GM19395 (cell line): Measurements from ENCODE around the gene HOGA1.

Source experiments
- ATAC-seq: cut with Tn5 transposase; IDR thresholded peaks from one replicate; pipeline ENCODE4 v1.9.1; 2021; ENCODE audit warnings: mild to moderate bottlenecking, moderate library complexity; ENCODE audit not compliant: unreplicated experiment

Gene HOGA1

DNA sequence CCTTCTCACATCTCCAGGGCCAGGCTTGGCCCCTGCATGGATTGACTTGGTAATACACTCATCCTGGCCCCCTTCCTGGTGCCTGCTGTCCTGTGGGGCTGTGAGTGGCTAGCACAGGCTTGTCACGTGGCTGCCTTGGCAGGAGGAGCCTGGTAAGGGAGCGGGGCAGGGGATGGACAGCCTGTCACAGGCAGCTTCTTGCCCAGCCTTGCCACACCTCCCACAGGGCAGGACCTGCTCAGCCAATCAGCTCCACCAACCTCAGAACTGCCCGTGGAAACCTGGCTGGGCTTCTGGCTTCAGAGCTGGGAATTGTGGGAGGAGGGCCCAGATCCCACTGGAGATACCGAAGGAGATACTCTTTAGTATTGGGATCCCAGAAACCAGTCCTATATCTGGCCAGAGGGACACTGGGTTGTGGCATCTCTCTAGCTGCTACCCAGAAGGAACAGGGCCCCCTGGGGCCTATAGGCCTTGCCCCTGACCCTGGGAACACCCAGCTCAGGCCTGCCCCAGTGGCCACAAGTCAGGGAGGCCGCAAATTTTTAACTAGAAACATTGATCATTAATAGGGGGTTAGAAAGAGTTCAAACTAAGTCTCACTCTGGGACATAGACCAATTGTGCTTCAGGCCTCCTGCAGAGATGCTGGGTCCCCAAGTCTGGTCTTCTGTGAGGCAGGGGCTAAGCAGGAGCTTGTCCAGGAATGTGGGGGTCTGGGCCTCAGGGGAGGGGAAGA, at the start of gene HOGA1:
HOGA1 (plus strand) TSS at position 330 of the 738 bp plus-strand sequence; CDS start at position 645, 315 bp downstream.
- peak; percentile 65 for ATAC-seq

- ATAC-seq = no peak
Observed at GRCh38 chr10:97534746-97535367, 49.3 kb upstream of the HOGA1 start.

DNA sequence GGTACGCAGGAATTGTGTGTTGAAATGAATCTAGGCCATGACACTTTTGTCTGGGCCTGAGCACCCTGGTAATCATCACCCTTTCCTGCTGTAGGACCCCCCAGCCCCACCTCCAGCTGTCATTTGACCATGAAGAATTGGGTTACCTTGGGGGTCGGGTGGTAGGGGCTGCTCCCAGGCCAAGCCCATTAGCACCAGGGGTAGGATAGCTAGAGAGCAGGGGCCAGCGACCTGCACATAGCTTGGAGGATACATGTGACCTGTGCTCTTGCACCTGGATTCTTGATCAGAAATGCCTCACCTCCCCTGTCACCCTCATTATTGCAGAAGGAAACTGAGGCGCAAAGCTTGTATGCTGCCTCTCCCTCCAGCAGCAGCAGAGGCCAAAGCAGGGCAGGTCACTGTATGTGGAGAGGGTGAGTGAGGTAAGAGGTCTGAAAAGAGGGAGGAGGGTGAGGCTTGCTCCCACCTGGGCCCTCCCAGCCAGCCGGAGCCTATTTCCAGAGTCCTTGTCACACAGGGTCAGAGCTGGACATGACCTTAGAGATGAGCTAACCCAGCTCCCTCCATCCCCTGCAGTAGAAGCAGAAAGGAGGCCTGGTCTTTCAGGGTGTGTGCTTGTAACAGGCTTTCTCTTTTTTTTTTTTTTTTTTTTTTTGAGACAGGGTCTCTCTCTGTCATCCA, 46.9 kb upstream of the HOGA1 start:
- no peak for ATAC-seq

- no peak for ATAC-seq
Observed at GRCh38 chr10:97538411-97538810, 45.8 kb upstream of the HOGA1 start.

- no peak for ATAC-seq
Observed at GRCh38 chr10:97538839-97539238, 45.4 kb upstream of the HOGA1 start.

GRCh38 chr10:97539523-97540200, 44.5 kb upstream of the HOGA1 start:
- ATAC-seq = no peak

DNA sequence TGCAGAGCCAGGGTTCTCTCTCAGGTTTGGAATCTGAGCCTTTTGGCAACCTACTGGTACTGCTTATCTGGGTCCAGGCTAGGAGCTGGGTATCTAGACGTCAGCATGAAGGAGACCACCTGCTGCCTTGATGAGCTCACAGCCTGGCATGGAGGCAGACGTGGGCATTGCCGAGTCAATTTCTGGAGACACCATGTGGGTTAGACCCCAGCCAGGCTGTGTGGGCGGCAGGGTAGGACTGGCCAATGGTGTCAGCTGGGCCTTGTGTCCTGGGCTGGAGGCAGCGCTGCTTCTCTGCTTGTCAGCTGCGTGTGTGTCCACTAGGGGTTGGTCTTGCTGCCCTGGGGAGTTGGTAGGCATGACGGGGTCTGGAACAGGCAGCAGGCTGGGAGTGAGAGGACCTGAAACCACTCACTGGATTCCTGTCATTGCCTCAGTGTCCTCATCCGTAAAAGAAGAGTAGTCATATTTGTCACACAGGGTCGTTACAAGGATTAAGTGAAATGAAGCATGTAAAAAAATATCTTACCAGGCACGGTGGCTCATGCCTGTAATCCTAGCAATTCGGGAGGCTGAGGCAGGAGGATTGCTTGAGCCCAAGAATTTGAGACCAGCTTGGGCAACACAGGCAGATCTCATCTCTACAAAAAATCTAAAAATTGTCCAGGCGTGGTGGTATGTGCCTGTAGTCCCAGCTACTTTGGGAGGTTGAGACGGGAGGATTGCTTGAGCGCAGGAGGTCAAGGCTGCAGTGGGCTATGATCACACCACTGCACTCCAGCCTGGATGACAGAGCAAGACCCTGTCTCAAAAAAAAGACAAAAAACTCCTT, 43.3 kb upstream of the HOGA1 start:
- no peak for ATAC-seq

GRCh38 chr10:97542169-97543024, 41.8 kb upstream of the HOGA1 start:
- no peak for ATAC-seq

DNA sequence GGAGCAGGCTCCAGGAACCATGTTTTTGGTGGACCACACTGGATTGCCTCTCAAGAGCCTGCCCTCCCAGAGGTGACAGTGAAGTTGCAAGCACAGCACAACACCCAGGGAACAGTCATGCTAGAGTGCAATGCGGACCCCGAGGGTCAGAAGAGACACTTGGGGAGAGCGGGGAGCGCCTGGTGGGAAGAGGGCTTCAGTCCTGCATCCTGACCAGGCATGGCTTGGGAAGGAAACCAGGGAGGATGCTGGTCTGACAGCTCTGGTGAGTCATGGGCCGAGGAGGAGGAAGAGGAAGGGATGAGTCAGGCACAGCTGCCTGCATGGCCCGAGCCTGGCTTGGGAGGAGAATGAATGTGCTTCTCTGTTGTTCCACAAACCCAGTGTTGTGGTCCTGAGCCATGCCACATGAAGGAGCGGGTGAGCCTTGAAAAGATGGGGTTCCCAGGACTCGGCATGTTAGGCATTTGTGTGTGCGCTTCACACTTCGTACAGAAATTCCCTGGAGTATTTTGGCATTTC, 41.1 kb upstream of the HOGA1 start:
- no peak for ATAC-seq

DNA sequence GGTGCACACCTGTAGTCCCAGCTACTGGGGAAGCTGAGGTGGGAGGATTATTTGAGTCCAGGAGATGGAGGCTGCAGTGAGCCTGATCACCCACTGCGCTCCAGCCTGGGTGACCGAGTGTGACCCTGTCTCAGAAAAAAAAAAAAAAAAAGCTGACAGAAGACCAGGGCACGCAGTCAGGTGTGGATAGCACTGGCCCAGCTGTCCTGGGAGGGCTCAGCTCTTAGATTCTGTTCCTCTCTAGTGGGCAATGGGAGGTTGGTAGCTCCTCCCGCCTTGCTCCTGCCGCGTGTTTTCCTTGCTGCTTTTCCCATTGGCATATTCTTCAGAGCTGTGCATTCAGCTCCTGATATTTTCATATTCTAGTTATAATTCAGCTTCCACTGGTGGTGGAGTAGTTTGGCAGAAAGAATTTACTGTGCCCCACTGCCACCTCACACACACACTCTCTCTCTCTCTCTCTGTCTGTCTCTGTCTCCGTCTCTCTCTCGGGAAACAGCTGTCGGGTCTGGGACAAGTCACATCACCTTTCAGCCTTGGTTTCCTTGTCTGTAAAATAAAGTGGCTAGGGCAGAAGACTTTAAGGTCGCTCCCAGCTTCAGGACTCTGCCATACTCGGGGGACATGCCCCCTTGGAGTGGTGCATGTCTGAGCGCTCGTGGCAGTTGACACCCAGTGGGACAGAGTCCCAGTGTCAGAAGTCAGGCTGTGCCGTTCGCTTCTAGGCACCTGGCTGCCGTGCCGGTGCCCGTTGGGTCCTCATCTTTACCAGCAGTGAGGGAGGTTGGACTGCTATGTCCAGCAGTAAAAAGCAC, 37.5 kb upstream of the HOGA1 start:
- no peak for ATAC-seq

GRCh38 chr10:97547271-97547600, 37.0 kb upstream of the HOGA1 start:
- no peak for ATAC-seq

DNA sequence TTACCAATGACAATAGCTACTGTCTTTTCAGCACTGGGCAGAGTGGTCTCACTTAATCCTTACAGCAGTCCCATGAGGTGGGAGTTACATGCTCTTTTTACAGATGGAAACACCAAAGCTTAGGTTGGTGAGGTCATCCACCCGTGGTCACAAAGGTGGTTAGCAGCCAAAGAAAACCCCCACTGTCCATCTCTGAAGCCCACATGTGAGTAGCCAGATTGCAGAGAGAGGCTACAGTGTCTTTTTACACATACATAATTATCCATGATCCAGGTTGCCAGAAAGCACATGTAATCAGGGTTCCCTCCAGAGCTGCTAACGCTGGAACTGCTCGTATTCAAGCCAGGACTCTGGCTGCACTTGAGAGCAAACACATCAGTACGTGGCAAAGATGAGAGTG, 36.2 kb upstream of the HOGA1 start:
- ATAC-seq = no peak

DNA sequence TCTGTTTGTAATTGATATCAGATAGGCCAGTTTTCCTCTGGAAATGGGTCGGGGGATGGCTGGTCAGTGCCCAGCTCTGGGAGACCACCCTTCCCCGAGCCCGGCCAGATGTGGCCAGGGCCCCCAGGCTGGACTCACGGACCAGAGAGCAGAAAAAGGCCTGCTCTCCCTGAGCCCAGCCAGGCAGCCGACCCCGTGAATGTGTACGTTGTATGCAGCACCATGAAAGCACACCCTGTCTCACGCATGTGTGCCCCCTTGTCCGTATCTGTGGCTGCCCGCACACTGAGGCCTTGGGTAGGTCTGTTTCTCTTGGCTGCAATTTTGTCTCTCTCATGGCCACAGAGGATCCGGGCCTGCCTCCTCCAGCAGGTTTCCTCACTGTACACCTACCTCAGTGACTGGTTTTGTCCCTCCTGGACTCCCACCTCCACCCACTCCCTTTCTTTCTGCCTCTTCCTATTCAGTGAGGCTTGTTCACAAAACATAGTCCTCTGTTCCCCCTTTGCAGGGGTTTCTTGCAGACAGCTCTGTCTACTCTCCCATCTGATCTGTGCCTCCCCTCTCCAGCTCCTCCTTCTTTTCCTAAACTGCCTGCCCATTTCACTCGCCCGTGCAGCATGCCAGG, 35.2 kb upstream of the HOGA1 start:
- no peak for ATAC-seq

DNA sequence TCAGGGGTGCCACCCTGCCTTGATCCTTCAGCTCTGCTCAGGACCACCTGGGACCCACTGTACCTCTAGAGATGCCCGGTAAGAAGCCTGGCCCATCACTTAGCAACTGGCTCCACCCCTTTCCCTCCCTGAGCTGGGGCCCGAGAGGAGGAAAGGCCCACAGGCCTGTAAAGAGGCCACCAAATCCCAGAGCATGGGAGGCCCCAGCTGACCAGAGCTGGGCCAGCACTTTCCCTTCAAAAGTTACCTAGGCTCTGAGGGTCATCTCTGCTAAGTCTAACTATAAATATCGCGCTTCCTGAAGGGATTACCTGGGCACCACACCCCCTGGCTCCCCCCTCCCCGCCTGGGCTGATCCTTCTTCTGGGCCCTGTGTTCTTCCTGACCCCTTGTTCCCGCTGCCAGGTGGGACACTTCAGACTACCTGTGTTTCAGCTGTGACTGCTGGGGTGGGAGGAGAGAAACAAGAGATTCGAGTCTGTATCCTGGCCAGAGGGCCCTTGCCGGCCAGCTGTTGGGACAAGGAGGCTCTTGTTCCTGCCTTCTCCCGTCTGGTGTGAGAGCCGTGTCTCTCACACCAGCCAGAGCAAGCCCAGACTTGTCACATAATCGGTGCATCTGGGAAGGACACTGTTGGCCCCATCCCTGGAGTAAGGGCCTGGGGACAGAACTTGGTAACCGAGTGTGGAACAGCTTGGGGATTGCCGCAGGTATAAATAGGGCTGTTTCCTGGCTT, 34.4 kb upstream of the HOGA1 start:
- ATAC-seq = no peak

DNA sequence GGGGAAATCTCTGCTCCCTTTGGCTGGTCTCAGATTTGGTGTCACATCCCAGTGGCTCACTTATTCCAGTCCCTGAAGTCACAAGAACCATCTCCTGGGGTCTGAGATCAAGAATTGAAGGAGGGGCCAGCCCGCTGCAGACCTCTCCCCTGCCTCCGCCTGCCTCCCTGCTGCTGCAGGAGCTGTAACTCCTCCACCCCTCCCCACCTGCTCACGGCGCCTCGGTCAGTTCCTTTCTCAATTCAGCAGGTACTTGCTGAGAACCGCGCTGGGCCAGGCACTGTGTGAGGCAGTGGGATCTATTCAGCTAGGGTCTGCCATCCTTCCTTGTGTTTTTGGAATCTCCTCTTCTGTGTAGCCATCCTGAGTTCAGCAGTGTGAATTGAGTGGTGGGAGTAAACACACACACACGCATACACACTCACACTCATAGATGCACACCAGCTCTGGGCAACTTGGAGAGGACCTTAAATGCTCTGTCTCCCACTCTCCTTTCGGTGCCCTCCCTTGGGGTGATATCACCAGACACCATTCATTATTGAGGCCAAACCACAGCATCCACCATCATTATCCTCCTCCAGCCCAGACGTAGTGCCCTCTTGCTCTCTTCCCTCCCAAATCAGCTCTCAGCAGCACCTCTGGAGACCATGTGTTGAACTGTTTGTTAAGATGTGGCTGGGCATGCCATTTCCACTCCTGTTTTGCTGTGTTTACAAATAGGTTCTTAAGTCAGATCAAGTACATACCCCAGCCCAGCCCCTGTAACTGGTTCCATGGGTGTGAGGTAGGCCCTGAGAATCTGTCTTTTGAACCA, 33.6 kb upstream of the HOGA1 start:
- ATAC-seq = no peak

DNA sequence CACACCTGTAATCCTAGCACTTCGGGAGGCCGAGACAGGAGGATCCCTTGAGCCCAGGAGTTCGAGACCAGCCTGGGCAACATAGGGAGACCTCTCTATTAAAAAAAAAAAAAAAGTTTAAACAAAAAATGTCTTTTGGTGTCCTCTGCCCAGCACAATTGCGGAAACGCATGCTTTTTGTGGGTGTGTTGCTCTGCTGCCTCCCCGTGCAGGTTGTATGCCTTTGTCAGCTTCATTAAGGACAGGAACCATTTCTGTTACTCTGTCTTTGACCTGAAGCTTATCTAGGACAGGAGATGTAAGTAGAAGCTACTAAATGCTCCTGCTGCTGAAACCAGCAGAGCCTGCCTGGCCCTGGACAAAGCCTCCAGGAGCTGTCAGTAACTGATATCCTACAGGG, 32.9 kb upstream of the HOGA1 start:
- no peak for ATAC-seq

GRCh38 chr10:97553575-97554031, 30.6 kb upstream of the HOGA1 start:
- ATAC-seq = no peak
